Neural progenitor cell (in vitro differentiated cells): ENCODE results near the gene C1QTNF1. TPM values are rescaled to one million over a fixed set of nuclear protein-coding genes. Genes with fewer than 3 reads are reported as not detected.

Experiments used
- DNase-seq: peaks from one replicate; pipeline ENCODE4 v3.0.0-alpha.2; 2016; ENCODE audit warnings: low spot score
- H2AFZ ChIP-seq: fragments of 200-600 bp; sonication (generic); replicated peaks from 2 replicates; pipeline ENCODE4 v1.6.1; 2016; ENCODE audit warnings: antibody characterized with exemption
- H3F3A ChIP-seq: fragments of 200-600 bp; sonication (generic); 2 replicates; pipeline ENCODE4 v1.6.1; 2016; ENCODE audit warnings: antibody characterized with exemption, low read depth
- H3K27ac ChIP-seq: fragments of 200-600 bp; sonication (generic); 2 replicates; pipeline ENCODE4 v1.5.1; 2016; ENCODE audit warnings: mild to moderate bottlenecking
- H3K27me3 ChIP-seq: fragments of 200-600 bp; sonication (generic); 2 replicates; pipeline ENCODE4 v1.6.1; 2016; ENCODE audit warnings: mild to moderate bottlenecking, moderate library complexity
- H3K36me3 ChIP-seq: fragments of 200-600 bp; sonication (generic); 2 replicates; pipeline ENCODE4 v1.5.1; 2016
- H3K4me1 ChIP-seq: fragments of 200-600 bp; sonication (generic); 2 replicates; pipeline ENCODE4 v1.6.1; 2016; ENCODE audit warnings: mixed run types
- H3K4me2 ChIP-seq: fragments of 200-600 bp; sonication (generic); 2 replicates; pipeline ENCODE4 v1.6.1; 2016
- H3K4me3 ChIP-seq: fragments of 200-600 bp; sonication (generic); 2 replicates; pipeline ENCODE4 v1.5.1; 2016
- H3K79me2 ChIP-seq: fragments of 200-600 bp; sonication (generic); 2 replicates; pipeline ENCODE4 v1.6.1; 2016; ENCODE audit warnings: low read depth
- H3K9ac ChIP-seq: fragments of 200-600 bp; sonication (generic); 2 replicates; pipeline ENCODE4 v1.6.1; 2016
- H3K9me3 ChIP-seq: fragments of 200-600 bp; sonication (generic); 2 replicates; pipeline ENCODE4 v1.5.1; 2016; ENCODE audit warnings: low read depth
- H4K20me1 ChIP-seq: fragments of 200-600 bp; sonication (generic); 2 replicates; pipeline ENCODE4 v1.6.1; 2016; ENCODE audit warnings: low read depth
- H3K27ac Mint-ChIP-seq: 3 replicates; pipeline ENCODE4 v1.8.0; 2021; ENCODE audit warnings: mixed read lengths
- H3K27me3 Mint-ChIP-seq: 2 replicates; pipeline ENCODE4 v1.8.0; 2022; ENCODE audit warnings: low read depth, mild to moderate bottlenecking, inconsistent platforms, moderate library complexity, mixed read lengths; ENCODE audit not compliant: insufficient read depth
- H3K36me3 Mint-ChIP-seq: 3 replicates; pipeline ENCODE4 v1.8.0; 2021; ENCODE audit warnings: mixed read lengths
- H3K4me1 Mint-ChIP-seq: 3 replicates; pipeline ENCODE4 v1.8.0; 2021; ENCODE audit warnings: mixed read lengths
- H3K4me3 Mint-ChIP-seq: 3 replicates; pipeline ENCODE4 v1.8.0; 2021; ENCODE audit warnings: mild to moderate bottlenecking, moderate library complexity, mixed read lengths
- H3K9me3 Mint-ChIP-seq: 3 replicates; pipeline ENCODE4 v1.8.0; 2020; ENCODE audit warnings: mixed read lengths
- EZH2 ChIP-seq: fragments of 200-600 bp; sonication (generic); IDR thresholded peaks from 2 replicates; pipeline ENCODE4 v1.6.1; 2017; ENCODE audit warnings: antibody characterized with exemption, mild to moderate bottlenecking, moderate library complexity
- EZH2phosphoT487 ChIP-seq: fragments of 200-600 bp; sonication (generic); IDR thresholded peaks from 2 replicates; pipeline ENCODE4 v1.6.1; 2017; ENCODE audit warnings: antibody characterized with exemption
- total RNA-seq: library from RNA; depleted of rRNA; stranded (reverse); fragments of >200 nt; gene quantifications from 2 replicates; pipeline ENCODE4 v1.2.3, GENCODE V29; 2015; ENCODE audit warnings: low replicate concordance
- TF ChIP-seq, protein P1 (sequence below): fragments of 200-600 bp; sonication (generic); IDR thresholded peaks from 2 replicates; pipeline ENCODE4 v1.5.1; 2017; ENCODE audit warnings: antibody characterized with exemption, mild to moderate bottlenecking

The C1QTNF1 gene
- total RNA-seq, 1 donor from 2014 or later, result 1.4 TPM

DNA sequence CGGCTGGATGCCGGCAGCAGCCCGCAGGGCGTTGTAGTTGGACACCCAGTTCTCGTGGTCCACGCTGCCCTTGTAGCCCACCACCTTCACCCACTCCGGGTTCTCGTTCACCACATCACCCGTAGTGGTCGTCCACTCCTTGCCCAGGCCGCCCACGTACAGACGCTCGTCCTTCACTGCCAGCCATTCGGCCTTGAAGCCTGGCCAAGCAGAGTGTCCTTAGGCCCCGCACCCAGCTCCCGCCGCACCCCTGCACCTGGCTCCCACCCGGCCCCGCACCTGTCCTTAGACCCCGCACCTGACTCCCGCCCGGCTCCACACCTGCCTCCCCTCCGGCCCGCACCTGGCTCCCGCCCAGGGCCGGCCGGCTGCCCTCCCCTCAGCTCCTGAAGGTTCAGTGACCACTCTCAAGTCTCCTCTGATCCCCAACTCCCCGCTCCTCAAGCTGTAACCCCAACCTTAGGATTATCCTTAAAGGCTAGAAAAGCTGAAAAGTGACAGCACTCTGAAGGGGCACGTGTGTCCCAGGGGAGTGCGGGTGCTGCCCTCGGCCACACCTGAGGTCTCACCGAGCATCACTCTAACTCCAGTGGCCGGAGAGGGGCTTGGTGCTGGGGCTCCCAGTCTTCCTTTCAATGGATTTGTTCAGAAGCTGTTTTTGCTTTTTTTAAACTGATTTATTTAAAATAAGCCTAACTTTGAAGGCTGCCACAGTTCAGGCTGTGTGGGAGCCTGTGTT lies 28.8 kb upstream of the C1QTNF1 start:
- H3K27me3 Mint-ChIP-seq, result no peaks in the 10 kb centered on the region
- H3K27me3 ChIP-seq, result no peaks in the 10 kb centered on the region
- no peaks in the 10 kb centered on the region for H3K79me2 ChIP-seq
- no peak overlapping the region for H2AFZ ChIP-seq
- H3K36me3 ChIP-seq, result no peaks in the 10 kb centered on the region
- no peak overlapping the region for H3K9ac ChIP-seq
- H3K4me3 Mint-ChIP-seq, result no peak overlapping the region
- DNase-seq, result no peak
- H3K9me3 ChIP-seq, result no peaks in the 10 kb centered on the region
- no peak overlapping the region for H3K4me3 ChIP-seq
- peaks cover 25% of the 10 kb centered on the region for H3K36me3 Mint-ChIP-seq
- no peak overlapping the region for H3K27ac Mint-ChIP-seq
- no peak overlapping the region for H3K4me2 ChIP-seq
- H3K4me1 Mint-ChIP-seq, result no peaks in the 10 kb centered on the region
- H3K9me3 Mint-ChIP-seq, result no peaks in the 10 kb centered on the region
- H3F3A ChIP-seq, result no peaks in the 10 kb centered on the region
- H3K27ac ChIP-seq, result no peak overlapping the region
- TF ChIP-seq EZH2phosphoT487 (no peak), EZH2 (no peak)
- TF ChIP-seq, protein P1, sequence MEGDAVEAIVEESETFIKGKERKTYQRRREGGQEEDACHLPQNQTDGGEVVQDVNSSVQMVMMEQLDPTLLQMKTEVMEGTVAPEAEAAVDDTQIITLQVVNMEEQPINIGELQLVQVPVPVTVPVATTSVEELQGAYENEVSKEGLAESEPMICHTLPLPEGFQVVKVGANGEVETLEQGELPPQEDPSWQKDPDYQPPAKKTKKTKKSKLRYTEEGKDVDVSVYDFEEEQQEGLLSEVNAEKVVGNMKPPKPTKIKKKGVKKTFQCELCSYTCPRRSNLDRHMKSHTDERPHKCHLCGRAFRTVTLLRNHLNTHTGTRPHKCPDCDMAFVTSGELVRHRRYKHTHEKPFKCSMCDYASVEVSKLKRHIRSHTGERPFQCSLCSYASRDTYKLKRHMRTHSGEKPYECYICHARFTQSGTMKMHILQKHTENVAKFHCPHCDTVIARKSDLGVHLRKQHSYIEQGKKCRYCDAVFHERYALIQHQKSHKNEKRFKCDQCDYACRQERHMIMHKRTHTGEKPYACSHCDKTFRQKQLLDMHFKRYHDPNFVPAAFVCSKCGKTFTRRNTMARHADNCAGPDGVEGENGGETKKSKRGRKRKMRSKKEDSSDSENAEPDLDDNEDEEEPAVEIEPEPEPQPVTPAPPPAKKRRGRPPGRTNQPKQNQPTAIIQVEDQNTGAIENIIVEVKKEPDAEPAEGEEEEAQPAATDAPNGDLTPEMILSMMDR, result no peak
- peaks cover 24% of the 10 kb centered on the region for H4K20me1 ChIP-seq
- H3K4me1 ChIP-seq, result no peaks in the 10 kb centered on the region

DNA sequence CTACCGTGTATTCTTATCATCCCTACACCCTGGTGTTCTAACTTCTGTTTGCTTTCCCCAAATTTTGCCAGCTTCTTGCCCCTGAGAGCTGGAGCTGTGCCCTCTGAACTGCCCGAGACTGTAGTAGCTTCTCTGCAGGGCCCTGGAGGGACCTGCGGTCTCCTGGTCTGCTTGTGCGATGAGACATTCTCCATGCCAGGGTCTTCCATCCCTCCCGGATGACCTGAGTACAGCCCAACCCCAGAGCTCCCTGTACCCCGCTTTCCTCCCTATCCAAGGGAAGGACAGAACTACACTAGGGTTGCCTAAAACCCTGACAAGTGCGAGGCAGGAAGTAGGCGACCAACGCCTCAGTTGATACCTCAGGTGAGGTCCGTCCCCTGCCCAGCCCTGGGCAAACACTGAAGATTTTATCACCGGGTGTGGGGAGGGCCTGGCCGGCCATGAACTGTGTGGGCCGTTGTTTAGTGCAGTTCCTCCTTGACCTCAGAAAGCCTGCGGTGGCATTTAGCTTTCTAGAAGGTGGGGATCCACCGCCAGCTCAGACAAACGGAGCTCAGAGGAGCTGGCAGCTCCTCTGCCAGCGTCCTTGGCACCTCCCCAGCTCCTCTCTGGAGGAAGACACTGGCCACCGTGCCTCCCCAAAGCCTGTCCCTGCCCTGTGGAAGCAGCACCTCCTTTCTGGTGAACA lies 28.1 kb upstream of the C1QTNF1 start:
- no peaks in the 10 kb centered on the region for H3K36me3 ChIP-seq
- H3K79me2 ChIP-seq, result no peaks in the 10 kb centered on the region
- H3K4me3 Mint-ChIP-seq, result no peak overlapping the region
- TF ChIP-seq, protein P1, result no peak
- TF ChIP-seq EZH2 (no peak), EZH2phosphoT487 (no peak)
- peaks cover 23% of the 10 kb centered on the region for H3K36me3 Mint-ChIP-seq
- DNase-seq, result no peak
- no peak overlapping the region for H3K4me3 ChIP-seq
- no peak overlapping the region for H3K4me2 ChIP-seq
- H3K4me1 Mint-ChIP-seq, result no peaks in the 10 kb centered on the region
- H3K9me3 ChIP-seq, result no peaks in the 10 kb centered on the region
- H2AFZ ChIP-seq, result no peak overlapping the region
- no peak overlapping the region for H3K27ac ChIP-seq
- no peaks in the 10 kb centered on the region for H3K27me3 ChIP-seq
- H3K27ac Mint-ChIP-seq, result no peak overlapping the region
- H3F3A ChIP-seq, result no peaks in the 10 kb centered on the region
- H4K20me1 ChIP-seq, result peaks cover 30% of the 10 kb centered on the region
- peaks cover under 1% of the 10 kb centered on the region for H3K27me3 Mint-ChIP-seq
- H3K4me1 ChIP-seq, result no peaks in the 10 kb centered on the region
- H3K9ac ChIP-seq, result no peak overlapping the region
- H3K9me3 Mint-ChIP-seq, result no peaks in the 10 kb centered on the region

DNA sequence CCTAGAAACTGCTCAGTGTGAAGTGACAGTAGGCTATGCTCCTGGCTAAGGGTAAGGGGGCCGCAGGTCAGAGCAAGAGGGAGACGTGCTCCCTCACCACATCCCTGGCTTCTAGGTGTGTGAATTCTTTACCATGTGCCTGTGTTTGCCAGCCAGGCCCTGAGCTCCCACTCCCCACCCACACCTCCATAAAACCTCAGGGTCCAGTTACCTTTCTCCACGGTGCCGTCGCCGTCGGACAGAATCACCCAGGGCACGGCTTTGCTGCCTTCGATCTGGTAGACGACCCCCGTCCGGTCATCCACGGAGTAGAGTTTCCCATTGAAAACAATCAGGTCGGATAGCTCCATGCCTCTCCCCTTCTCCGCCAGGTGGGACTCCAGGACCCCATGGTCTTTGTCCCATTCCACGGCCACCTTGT lies 27.2 kb upstream of the C1QTNF1 start:
- Histone ChIP-seq H2AFZ (no peak overlapping the region), H3K4me3 (no peak overlapping the region), H4K20me1 (peaks cover 34% of the 10 kb centered on the region), H3K9me3 (no peaks in the 10 kb centered on the region), H3K27ac (no peak overlapping the region), H3K27me3 (no peaks in the 10 kb centered on the region), H3K4me1 (no peaks in the 10 kb centered on the region), H3K4me2 (no peak overlapping the region), H3K9ac (no peak overlapping the region), H3K79me2 (no peaks in the 10 kb centered on the region), H3K36me3 (no peaks in the 10 kb centered on the region), H3F3A (no peaks in the 10 kb centered on the region)
- TF ChIP-seq EZH2 (no peak), EZH2phosphoT487 (no peak)
- TF ChIP-seq, protein P1, result no peak
- no peak for DNase-seq
- H3K36me3 Mint-ChIP-seq, result peaks cover 23% of the 10 kb centered on the region
- no peaks in the 10 kb centered on the region for H3K4me1 Mint-ChIP-seq
- H3K27ac Mint-ChIP-seq, result peak overlapping the region; percentile 29
- H3K27me3 Mint-ChIP-seq, result peaks cover 3% of the 10 kb centered on the region
- no peaks in the 10 kb centered on the region for H3K9me3 Mint-ChIP-seq
- H3K4me3 Mint-ChIP-seq, result no peak overlapping the region
